H9 (cell line): ENCODE measurements around the gene LRRN3. TPM values are rescaled to one million over a fixed set of nuclear protein-coding genes. Genes with fewer than 3 reads are reported as not detected.

Experiments
- DNase-seq: peaks from one replicate; pipeline ENCODE4 v3.0.0-alpha.2; 2017
- H2AFZ ChIP-seq: one replicate; pipeline ENCODE4 v1.6.1; 2013; ENCODE audit warnings: mild to moderate bottlenecking, low read length, control low read depth, moderate library complexity
- H2AK5ac ChIP-seq: 2 replicates; pipeline ENCODE4 v1.6.1; 2013; ENCODE audit warnings: low read length, control low read depth, mixed read lengths; ENCODE audit not compliant: insufficient read length
- H2BK120ac ChIP-seq: one replicate; pipeline ENCODE4 v1.6.1; 2013; ENCODE audit warnings: low read depth, mild to moderate bottlenecking, low read length, control low read depth, inconsistent platforms; ENCODE audit not compliant: poor library complexity, severe bottlenecking
- H2BK12ac ChIP-seq: 2 replicates; pipeline ENCODE4 v1.6.1; 2013; ENCODE audit warnings: low read length, control low read depth, mixed read lengths, low read depth; ENCODE audit not compliant: insufficient read length
- H2BK15ac ChIP-seq: 2 replicates; pipeline ENCODE4 v1.6.1; 2013; ENCODE audit warnings: low read depth, low read length, control low read depth
- H2BK20ac ChIP-seq: one replicate; pipeline ENCODE4 v1.6.1; 2013; ENCODE audit warnings: low read depth, mild to moderate bottlenecking, low read length, control low read depth, inconsistent platforms; ENCODE audit not compliant: poor library complexity, severe bottlenecking
- H2BK5ac ChIP-seq: 2 replicates; pipeline ENCODE4 v1.6.1; 2013; ENCODE audit warnings: low read length, control low read depth, mixed read lengths; ENCODE audit not compliant: insufficient read length
- H3K14ac ChIP-seq: 2 replicates; pipeline ENCODE4 v1.6.1; 2013; ENCODE audit warnings: low read length, control low read depth; ENCODE audit not compliant: insufficient read depth
- H3K18ac ChIP-seq: 2 replicates; pipeline ENCODE4 v1.6.1; 2013; ENCODE audit warnings: low read depth, mild to moderate bottlenecking, mixed read lengths, low read length, control low read depth; ENCODE audit not compliant: insufficient read length
- H3K23ac ChIP-seq: 2 replicates; pipeline ENCODE4 v1.6.1; 2013; ENCODE audit warnings: low read length, control low read depth, mixed read lengths, low read depth; ENCODE audit not compliant: insufficient read length
- H3K23me2 ChIP-seq: 2 replicates; pipeline ENCODE4 v1.6.1; 2013; ENCODE audit warnings: low read depth, mild to moderate bottlenecking, mixed read lengths, low read length, control low read depth; ENCODE audit not compliant: insufficient read length, poor library complexity, severe bottlenecking
- H3K27ac ChIP-seq: 2 replicates; pipeline ENCODE4 v1.5.1; 2013; ENCODE audit warnings: low read length, control low read depth, mixed read lengths, low read depth; ENCODE audit not compliant: insufficient read length
- H3K27me3 ChIP-seq: 2 replicates; pipeline ENCODE4 v1.6.1; 2013; ENCODE audit warnings: low read length, control low read depth, inconsistent platforms; ENCODE audit not compliant: insufficient read depth
- H3K4ac ChIP-seq: 2 replicates; pipeline ENCODE4 v1.6.1; 2013; ENCODE audit warnings: low read depth, mild to moderate bottlenecking, control low read depth, inconsistent platforms, low read length, moderate library complexity
- H3K4me1 ChIP-seq: 2 replicates; pipeline ENCODE4 v1.6.1; 2013; ENCODE audit warnings: low read length, control low read depth, inconsistent platforms; ENCODE audit not compliant: insufficient read depth
- H3K4me2 ChIP-seq: 2 replicates; pipeline ENCODE4 v1.6.1; 2013; ENCODE audit warnings: low read length, control low read depth, mixed read lengths; ENCODE audit not compliant: insufficient read length, insufficient read depth
- H3K56ac ChIP-seq: 2 replicates; pipeline ENCODE4 v1.6.1; 2013; ENCODE audit warnings: low read depth, mild to moderate bottlenecking, mixed read lengths, low read length, control low read depth; ENCODE audit not compliant: insufficient read length
- H3K79me1 ChIP-seq: 2 replicates; pipeline ENCODE4 v1.6.1; 2013; ENCODE audit warnings: low read depth, mild to moderate bottlenecking, moderate library complexity, low read length, control low read depth, inconsistent platforms; ENCODE audit not compliant: insufficient read depth, poor library complexity, severe bottlenecking
- H3K79me2 ChIP-seq: 2 replicates; pipeline ENCODE4 v1.6.1; 2013; ENCODE audit warnings: low read length, control low read depth, inconsistent platforms; ENCODE audit not compliant: insufficient read depth
- H3K9ac ChIP-seq: 2 replicates; pipeline ENCODE4 v1.6.1; 2013; ENCODE audit warnings: low read length, control low read depth, mixed read lengths; ENCODE audit not compliant: insufficient read length; ENCODE audit errors: extremely low read depth
- H3K9me3 ChIP-seq: one replicate; pipeline ENCODE4 v1.6.1; 2013; ENCODE audit warnings: low read depth, low read length, inconsistent platforms; ENCODE audit not compliant: control insufficient read depth
- H3T11ph ChIP-seq: one replicate; pipeline ENCODE4 v1.6.1; 2013; ENCODE audit warnings: mild to moderate bottlenecking, low read length, control low read depth, inconsistent platforms
- H4K20me1 ChIP-seq: one replicate; pipeline ENCODE4 v1.6.1; 2013; ENCODE audit not compliant: control insufficient read depth, insufficient read length, insufficient read depth
- H4K5ac ChIP-seq: 2 replicates; pipeline ENCODE4 v1.6.1; 2013; ENCODE audit warnings: low read depth, mild to moderate bottlenecking, mixed read lengths, low read length, control low read depth; ENCODE audit not compliant: insufficient read length
- H4K8ac ChIP-seq: replicated peaks from 2 replicates; pipeline ENCODE4 v1.6.1; 2013; ENCODE audit warnings: low read length, control low read depth, mixed read lengths, low read depth; ENCODE audit not compliant: insufficient read length
- H4K91ac ChIP-seq: 2 replicates; pipeline ENCODE4 v1.6.1; 2013; ENCODE audit warnings: low read depth, mild to moderate bottlenecking, moderate library complexity, mixed read lengths, low read length, control low read depth; ENCODE audit not compliant: insufficient read length
- H3K27ac Mint-ChIP-seq, 3 experiments: 2 replicates in 2 of 3; 3 replicates in 1 of 3; pipeline ENCODE4 v1.8.0; 2020 to 2021; ENCODE audit warnings: mixed read lengths in 3 of 3, mild to moderate bottlenecking in 1 of 3, moderate library complexity in 1 of 3
- H3K27me3 Mint-ChIP-seq: 2 replicates; pipeline ENCODE4 v1.8.0; 2021; ENCODE audit warnings: low read depth, mild to moderate bottlenecking, moderate library complexity, mixed read lengths
- H3K36me3 Mint-ChIP-seq, 3 experiments: 2 replicates in 2 of 3; 3 replicates in 1 of 3; pipeline ENCODE4 v1.8.0; 2020 to 2021; ENCODE audit warnings: low read depth in 3 of 3, mixed read lengths in 3 of 3; ENCODE audit not compliant: insufficient read depth in 1 of 3
- H3K4me1 Mint-ChIP-seq, 2 experiments: 2 replicates each; pipeline ENCODE4 v1.8.0; 2020; ENCODE audit warnings: mixed read lengths in 2 of 2
- H3K4me3 Mint-ChIP-seq, 2 experiments: 2 replicates in 1 of 2; 3 replicates in 1 of 2; pipeline ENCODE4 v1.8.0; 2020 to 2021; ENCODE audit warnings: mild to moderate bottlenecking in 2 of 2, mixed read lengths in 2 of 2, moderate library complexity in 1 of 2
- H3K9me3 Mint-ChIP-seq, 2 experiments: 2 replicates in 1 of 2; 3 replicates in 1 of 2; pipeline ENCODE4 v1.8.0; 2020; ENCODE audit warnings: mild to moderate bottlenecking in 2 of 2, mixed read lengths in 2 of 2, moderate library complexity in 1 of 2
- CTCF ChIP-seq: fragments of 200-600 bp; sonication (generic); conservative IDR thresholded peaks from 3 replicates; pipeline ENCODE4 v1.8.0; 2021; ENCODE audit warnings: antibody characterized with exemption, mild to moderate bottlenecking
- WGBS: extraction: QIAGEN DNeasy Blood & Tissue Kit; methylation state at CpG from one replicate; pipeline ENCODE4 v1.1.7; 2013; ENCODE audit warnings: missing lambda C conversion rate, low lambda C conversion rate, mixed read lengths; ENCODE audit not compliant: insufficient read length; ENCODE audit errors: extremely low coverage; 5-methylcytosine and 5-hydroxymethylcytosine counted together
- total RNA-seq: library from RNA; stranded (reverse); gene quantifications from 2 replicates; pipeline ENCODE4 v1.2.1, GENCODE V29; 2021

LRRN3 gene
- total RNA-seq, 1 experiment from 2014 or later, result 0.77 TPM

GRCh38 chr7:111043561-111043960, 47.4 kb upstream of the LRRN3 start:
- Histone ChIP-seq H3K4ac (no peak overlapping the region), H3K9me3 (no peaks in the 10 kb centered on the region), H3K23ac (no peak overlapping the region), H2BK15ac (no peak overlapping the region), H3K4me2 (no peak overlapping the region), H4K20me1 (no peaks in the 10 kb centered on the region), H3K23me2 (no peaks in the 10 kb centered on the region), H2BK5ac (no peak overlapping the region), H4K91ac (no peak overlapping the region), H2BK12ac (no peak overlapping the region), H4K5ac (no peak overlapping the region), H4K8ac (no peak overlapping the region), H3K27ac (no peak overlapping the region), H3K9ac (no peak overlapping the region), H3K79me2 (no peaks in the 10 kb centered on the region), H3T11ph (no peak overlapping the region), H2AFZ (no peak overlapping the region), H2BK20ac (no peak overlapping the region), H3K27me3 (no peaks in the 10 kb centered on the region), H2BK120ac (no peak overlapping the region), H3K4me1 (no peaks in the 10 kb centered on the region), H3K79me1 (no peaks in the 10 kb centered on the region), H3K18ac (no peak overlapping the region), H2AK5ac (no peak overlapping the region), H3K56ac (no peak overlapping the region), H3K14ac (no peak overlapping the region)
- no peak for TF ChIP-seq CTCF
- WGBS, result no CpG with 5 or more reads among the region's 1 CpG
- H3K4me3 Mint-ChIP-seq, result no peak overlapping the region
- H3K9me3 Mint-ChIP-seq, result no peaks in the 10 kb centered on the region; a peak in 1 of 5 replicates
- no peaks in the 10 kb centered on the region; a peak in 1 of 7 replicates for H3K36me3 Mint-ChIP-seq
- H3K27ac Mint-ChIP-seq, result no peak overlapping the region
- no peak for DNase-seq
- no peaks in the 10 kb centered on the region for H3K27me3 Mint-ChIP-seq
- H3K4me1 Mint-ChIP-seq, result peaks cover 9 to 12% of the 10 kb centered on the region in 2 experiments
